ENCODE results near the gene PCMT1.

Gene PCMT1

GRCh38 chr6:149717588-149718458 lies 31.7 kb upstream of the PCMT1 start, which contains the start of gene LATS1:
LATS1 (minus strand) TSS chr6:149718101; CDS start chr6:149702126, 15,975 bp downstream.
- no peak for TF ChIP-seq CTCF (IDR thresholded peaks at IDR 0.05; ENCODE audit: borderline replicate concordance, extremely low read depth, low read length, poor library complexity, severe bottlenecking)
- no peak for TF ChIP-seq EZH2 (IDR thresholded peaks at IDR 0.05; ENCODE audit: borderline replicate concordance, low read depth, low read length, severe bottlenecking)
- peak within 1 kb of the TSS; percentile 98 for H3K9ac ChIP-seq (ENCODE audit: low read depth, low read length)
- peaks cover 59% of the 10 kb centered on the region for H3K79me2 ChIP-seq (ENCODE audit: insufficient read depth, low read length)
- no peaks in the 10 kb centered on the region for H3K9me3 ChIP-seq (ENCODE audit: insufficient read depth, low read length, severe bottlenecking)
- H3K36me3 ChIP-seq (ENCODE audit: insufficient read depth, low read length), result peaks cover 14% of the 10 kb centered on the region
- peaks cover 32% of the 10 kb centered on the region for H3K4me1 ChIP-seq (ENCODE audit: insufficient read depth, low read length)
- peak within 1 kb of the TSS; percentile 95 for H3K27ac ChIP-seq (ENCODE audit: low read length)
- peak; percentile 89 for ATAC-seq (ENCODE audit: insufficient read depth, low read depth)
- peak within 1 kb of the TSS; percentile 70 to 71 for H3K4me3 ChIP-seq (ENCODE audit: low read depth in 1 of 2, low read length in 2 of 2)
- no peaks in the 10 kb centered on the region for H3K27me3 ChIP-seq (ENCODE audit: insufficient read depth, low read length, poor library complexity)
- H3K4me2 ChIP-seq (ENCODE audit: insufficient read depth, low read length), result peak within 1 kb of the TSS; percentile 97
- H2AFZ ChIP-seq (ENCODE audit: low read depth, low read length), result peak within 1 kb of the TSS; percentile 100
- peak; percentile 90 for DNase-seq
- H4K20me1 ChIP-seq (ENCODE audit: insufficient read depth, low read length), result peaks cover 10% of the 10 kb centered on the region; the same call in 1 of the 2 replicates

GRCh38 chr6:149719531-149719930 lies 30.0 kb upstream of the PCMT1 start:
- H2AFZ ChIP-seq (ENCODE audit: low read depth, low read length), result peak overlapping the region; percentile 47; the same call in 1 of the 2 replicates
- DNase-seq (no peak), ATAC-seq (ENCODE audit: insufficient read depth, low read depth) (no peak)
- H3K4me2 ChIP-seq (ENCODE audit: insufficient read depth, low read length), result no peak overlapping the region
- peaks cover 5% of the 10 kb centered on the region; the same call in 1 of the 2 replicates for H4K20me1 ChIP-seq (ENCODE audit: insufficient read depth, low read length)
- no peaks in the 10 kb centered on the region for H3K27me3 ChIP-seq (ENCODE audit: insufficient read depth, low read length, poor library complexity)
- no peak overlapping the region for H3K27ac ChIP-seq (ENCODE audit: low read length)
- TF ChIP-seq CTCF (IDR thresholded peaks at IDR 0.05; ENCODE audit: borderline replicate concordance, extremely low read depth, low read length, poor library complexity, severe bottlenecking) (no peak), EZH2 (IDR thresholded peaks at IDR 0.05; ENCODE audit: borderline replicate concordance, low read depth, low read length, severe bottlenecking) (no peak)
- no peak overlapping the region for H3K9ac ChIP-seq (ENCODE audit: low read depth, low read length)
- no peak overlapping the region for H3K4me3 ChIP-seq (ENCODE audit: low read depth in 1 of 2, low read length in 2 of 2)
- no peaks in the 10 kb centered on the region for H3K9me3 ChIP-seq (ENCODE audit: insufficient read depth, low read length, severe bottlenecking)
- H3K36me3 ChIP-seq (ENCODE audit: insufficient read depth, low read length), result peaks cover 30% of the 10 kb centered on the region
- H3K79me2 ChIP-seq (ENCODE audit: insufficient read depth, low read length), result peaks cover 43% of the 10 kb centered on the region
- H3K4me1 ChIP-seq (ENCODE audit: insufficient read depth, low read length), result peaks cover 32% of the 10 kb centered on the region

GRCh38 chr6:149723262-149723661 lies 26.3 kb upstream of the PCMT1 start:
- DNase-seq, result no peak
- H3K36me3 ChIP-seq (ENCODE audit: insufficient read depth, low read length), result peaks cover 54% of the 10 kb centered on the region

More at GRCh38 chr6:149723262-149723661, 26.3 kb upstream of the PCMT1 start:
- Histone ChIP-seq H3K9me3 (ENCODE audit: insufficient read depth, low read length, severe bottlenecking) (no peaks in the 10 kb centered on the region), H2AFZ (ENCODE audit: low read depth, low read length) (no peak overlapping the region), H3K4me3 (ENCODE audit: low read depth in 1 of 2, low read length in 2 of 2) (no peak overlapping the region), H3K4me2 (ENCODE audit: insufficient read depth, low read length) (no peak overlapping the region), H3K79me2 (ENCODE audit: insufficient read depth, low read length) (peaks cover 5% of the 10 kb centered on the region), H3K4me1 (ENCODE audit: insufficient read depth, low read length) (peaks cover 8% of the 10 kb centered on the region), H3K9ac (ENCODE audit: low read depth, low read length) (no peak overlapping the region), H3K27me3 (ENCODE audit: insufficient read depth, low read length, poor library complexity) (no peaks in the 10 kb centered on the region), H3K27ac (ENCODE audit: low read length) (no peak overlapping the region), H4K20me1 (ENCODE audit: insufficient read depth, low read length) (no peaks in the 10 kb centered on the region)
- ATAC-seq (ENCODE audit: insufficient read depth, low read depth), result no peak
- TF ChIP-seq CTCF (IDR thresholded peaks at IDR 0.05; ENCODE audit: borderline replicate concordance, extremely low read depth, low read length, poor library complexity, severe bottlenecking), result no peak
- no peak for TF ChIP-seq EZH2 (IDR thresholded peaks at IDR 0.05; ENCODE audit: borderline replicate concordance, low read depth, low read length, severe bottlenecking)
